C4-2B (cell line): ENCODE results near the gene SF3A1.

ENCODE experiments used
- CTCF ChIP-seq: fragments of 450-650 bp; conservative IDR thresholded peaks from 2 replicates; pipeline ENCODE4 v1.5.1; 2017; ENCODE audit warnings: mild to moderate bottlenecking
- ZFX ChIP-seq: fragments of 450-650 bp; IDR thresholded peaks from 2 replicates; pipeline ENCODE4 v1.6.1; 2017

GRCh38 chr22:30309951-30310741 is 46.5 kb downstream of the SF3A1 start:
- TF ChIP-seq CTCF (no peak), ZFX (no peak)
